IPS-18a (cell line): Measurements from ENCODE around the gene SMURF2.

Source experiments
- H3K27ac ChIP-seq: one replicate; pipeline ENCODE4 v1.5.1; 2013; ENCODE audit warnings: low read length
- H3K27me3 ChIP-seq: one replicate; pipeline ENCODE4 v1.6.1; 2013; ENCODE audit warnings: mild to moderate bottlenecking, low read length; ENCODE audit not compliant: control insufficient read depth, insufficient read depth
- H3K36me3 ChIP-seq: one replicate; pipeline ENCODE4 v1.6.1; 2013; ENCODE audit warnings: low read depth, low read length; ENCODE audit not compliant: control insufficient read depth
- H3K4me1 ChIP-seq: one replicate; pipeline ENCODE4 v1.6.1; 2013; ENCODE audit warnings: low read depth, low read length; ENCODE audit not compliant: control insufficient read depth
- H3K4me3 ChIP-seq: one replicate; pipeline ENCODE4 v1.5.1; 2013; ENCODE audit warnings: low read length
- H3K9ac ChIP-seq: one replicate; pipeline ENCODE4 v1.6.1; 2013; ENCODE audit warnings: mild to moderate bottlenecking, low read length, moderate library complexity
- H3K9me3 ChIP-seq: one replicate; pipeline ENCODE4 v1.6.1; 2013; ENCODE audit warnings: low read depth, low read length; ENCODE audit not compliant: control insufficient read depth

The SMURF2 gene

DNA sequence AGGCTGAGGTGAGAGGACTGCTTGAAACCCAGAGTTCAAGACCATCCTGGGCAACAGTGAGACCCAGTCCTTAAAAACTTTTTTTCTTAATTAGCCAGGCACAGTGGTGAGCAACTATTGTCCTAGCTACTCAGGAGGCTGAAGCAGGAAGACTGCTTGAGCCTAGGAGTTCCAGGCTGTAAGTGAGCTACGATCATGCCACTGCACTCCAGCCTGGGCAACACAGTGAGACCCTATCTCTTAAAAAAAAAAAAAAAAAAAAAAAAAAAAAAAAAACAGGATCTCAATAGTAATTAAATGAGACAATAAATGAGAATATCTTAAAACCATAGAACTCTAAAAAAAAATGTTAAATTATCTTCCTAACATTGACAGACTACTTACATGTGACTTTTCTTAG lies 14.3 kb downstream of the SMURF2 start:
- no peak overlapping the region for H3K9ac ChIP-seq
- H3K27ac ChIP-seq = no peak overlapping the region
- H3K36me3 ChIP-seq = no peaks in the 10 kb centered on the region

GRCh38 chr17:64639516-64639915 lies 22.6 kb downstream of the SMURF2 start:
- Histone ChIP-seq H3K4me1 (no peaks in the 10 kb centered on the region), H3K9ac (no peak overlapping the region)

More for the DNA sequence above, 14.3 kb downstream of the SMURF2 start:
- H3K9me3 ChIP-seq = no peaks in the 10 kb centered on the region
- H3K4me3 ChIP-seq = no peak overlapping the region
- H3K4me1 ChIP-seq = no peaks in the 10 kb centered on the region
- H3K27me3 ChIP-seq = no peaks in the 10 kb centered on the region

DNA sequence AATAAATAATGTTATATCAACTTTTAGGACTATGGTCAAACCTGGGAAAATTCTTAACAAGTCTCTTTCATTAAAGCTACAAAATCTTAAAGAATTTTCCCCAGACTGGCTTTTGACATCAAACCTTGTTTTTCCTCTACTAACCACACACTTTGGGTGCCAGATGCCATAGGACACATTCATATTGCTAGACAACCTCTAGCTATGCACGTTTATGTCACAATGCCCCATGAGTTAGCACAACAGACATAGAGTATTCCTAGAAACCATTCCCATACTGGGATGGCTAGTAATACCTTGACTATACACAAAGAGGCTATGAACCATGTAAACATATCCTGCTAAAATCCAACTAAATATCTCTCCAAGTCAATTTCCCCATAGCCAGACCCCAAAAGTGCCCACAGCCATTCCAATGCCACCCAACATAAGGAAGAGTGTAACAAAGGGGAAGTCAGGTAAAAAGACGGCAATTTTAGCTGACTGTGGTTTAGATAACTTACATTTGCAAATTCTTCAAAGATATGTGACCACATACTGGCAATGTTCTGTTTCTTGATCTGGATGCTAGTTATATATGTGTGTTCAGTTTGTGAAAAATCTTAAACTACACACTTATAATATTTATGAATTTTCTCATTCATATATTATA lies 23.4 kb downstream of the SMURF2 start:
- Histone ChIP-seq H3K4me3 (no peak overlapping the region), H3K27me3 (no peaks in the 10 kb centered on the region), H3K9me3 (no peaks in the 10 kb centered on the region), H3K9ac (no peak overlapping the region), H3K27ac (no peak overlapping the region), H3K36me3 (no peaks in the 10 kb centered on the region), H3K4me1 (no peaks in the 10 kb centered on the region)

More at GRCh38 chr17:64639516-64639915, 22.6 kb downstream of the SMURF2 start:
- Histone ChIP-seq H3K9me3 (no peaks in the 10 kb centered on the region), H3K4me3 (no peak overlapping the region), H3K36me3 (no peaks in the 10 kb centered on the region), H3K27me3 (no peaks in the 10 kb centered on the region), H3K27ac (no peak overlapping the region)

DNA sequence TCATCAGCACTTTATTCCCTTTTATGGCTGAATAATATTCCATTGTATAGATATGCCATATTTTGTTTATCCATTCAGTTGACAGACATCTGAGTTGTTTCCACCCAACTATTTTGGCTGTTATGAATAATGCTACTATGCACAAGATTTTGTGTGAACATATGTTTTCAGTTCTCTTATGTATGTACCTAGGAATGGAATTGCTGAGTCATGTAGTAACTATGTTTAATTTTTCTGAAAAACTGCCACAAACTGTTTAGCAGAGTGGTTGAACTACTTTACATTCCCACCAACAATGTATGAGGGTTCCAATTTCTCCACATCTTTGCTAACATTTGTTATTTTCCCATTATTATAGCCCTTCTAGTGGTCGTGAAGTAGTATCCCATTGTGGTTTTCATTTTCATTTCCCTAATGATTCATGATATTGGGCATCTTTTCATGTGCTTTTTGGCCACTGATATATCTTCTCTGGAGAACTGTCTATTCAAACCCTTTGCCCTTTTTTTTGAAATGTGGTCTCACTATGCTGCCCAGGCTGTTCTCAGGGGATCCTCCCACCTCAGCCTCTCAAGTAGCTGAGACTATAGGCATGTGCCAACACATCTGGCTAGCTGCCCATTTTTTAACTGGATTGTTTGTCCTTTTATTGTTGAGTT lies 26.3 kb downstream of the SMURF2 start:
- no peaks in the 10 kb centered on the region for H3K36me3 ChIP-seq
- H3K4me1 ChIP-seq = no peaks in the 10 kb centered on the region
- no peak overlapping the region for H3K27ac ChIP-seq
- H3K9me3 ChIP-seq = no peaks in the 10 kb centered on the region
- H3K4me3 ChIP-seq = no peak overlapping the region
- no peaks in the 10 kb centered on the region for H3K27me3 ChIP-seq
- no peak overlapping the region for H3K9ac ChIP-seq

DNA sequence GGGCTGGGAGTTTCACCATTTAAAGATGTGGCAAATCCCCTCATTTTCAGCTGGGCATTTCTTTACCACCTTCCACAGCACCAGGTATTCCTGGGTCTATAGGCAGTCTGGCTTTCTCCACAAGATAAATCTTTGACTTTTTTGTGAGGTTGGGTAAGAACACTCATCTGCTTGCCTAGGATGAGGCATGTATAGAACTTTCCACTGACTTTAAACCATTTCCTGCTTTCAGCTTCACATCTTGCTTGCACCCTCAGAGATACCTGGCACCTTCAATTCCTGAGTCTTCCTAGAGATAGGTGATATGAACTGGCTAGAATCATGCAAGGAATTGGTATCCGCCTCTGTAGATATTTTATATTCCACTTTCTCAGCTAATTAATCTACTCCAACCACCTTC lies 27.9 kb downstream of the SMURF2 start:
- Histone ChIP-seq H3K9ac (no peak overlapping the region), H3K4me3 (no peak overlapping the region), H3K4me1 (no peaks in the 10 kb centered on the region)

GRCh38 chr17:64632606-64633005 lies 29.5 kb downstream of the SMURF2 start:
- Histone ChIP-seq H3K9ac (no peak overlapping the region), H3K27me3 (no peaks in the 10 kb centered on the region), H3K9me3 (no peaks in the 10 kb centered on the region), H3K36me3 (no peaks in the 10 kb centered on the region), H3K4me1 (no peaks in the 10 kb centered on the region), H3K4me3 (no peak overlapping the region), H3K27ac (no peak overlapping the region)

More for the DNA sequence above, 27.9 kb downstream of the SMURF2 start:
- no peaks in the 10 kb centered on the region for H3K27me3 ChIP-seq
- H3K27ac ChIP-seq = no peak overlapping the region
- H3K9me3 ChIP-seq = no peaks in the 10 kb centered on the region
- H3K36me3 ChIP-seq = no peaks in the 10 kb centered on the region

DNA sequence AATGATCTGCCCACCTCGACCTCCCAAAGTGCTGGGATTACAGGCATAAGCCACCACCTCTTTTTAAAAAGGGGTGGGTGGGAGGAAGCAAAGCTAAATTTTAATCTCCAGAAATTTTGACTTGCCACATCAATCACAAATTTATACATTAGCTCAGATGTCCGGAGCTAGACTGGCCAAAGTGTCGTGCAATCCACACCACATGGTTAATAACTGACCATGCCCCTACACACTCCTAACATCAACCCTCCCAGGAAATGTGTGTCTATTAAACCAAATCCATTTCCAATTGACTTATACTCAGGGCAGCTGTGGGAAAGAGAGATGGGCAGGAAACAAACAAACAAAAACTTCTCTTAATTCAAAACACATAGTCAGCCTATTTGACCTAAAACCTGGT lies 29.9 kb downstream of the SMURF2 start:
- no peaks in the 10 kb centered on the region for H3K4me1 ChIP-seq
- no peak overlapping the region for H3K27ac ChIP-seq
- H3K9ac ChIP-seq = no peak overlapping the region
- no peak overlapping the region for H3K4me3 ChIP-seq
- no peaks in the 10 kb centered on the region for H3K36me3 ChIP-seq
- no peaks in the 10 kb centered on the region for H3K9me3 ChIP-seq
- H3K27me3 ChIP-seq = no peaks in the 10 kb centered on the region

DNA sequence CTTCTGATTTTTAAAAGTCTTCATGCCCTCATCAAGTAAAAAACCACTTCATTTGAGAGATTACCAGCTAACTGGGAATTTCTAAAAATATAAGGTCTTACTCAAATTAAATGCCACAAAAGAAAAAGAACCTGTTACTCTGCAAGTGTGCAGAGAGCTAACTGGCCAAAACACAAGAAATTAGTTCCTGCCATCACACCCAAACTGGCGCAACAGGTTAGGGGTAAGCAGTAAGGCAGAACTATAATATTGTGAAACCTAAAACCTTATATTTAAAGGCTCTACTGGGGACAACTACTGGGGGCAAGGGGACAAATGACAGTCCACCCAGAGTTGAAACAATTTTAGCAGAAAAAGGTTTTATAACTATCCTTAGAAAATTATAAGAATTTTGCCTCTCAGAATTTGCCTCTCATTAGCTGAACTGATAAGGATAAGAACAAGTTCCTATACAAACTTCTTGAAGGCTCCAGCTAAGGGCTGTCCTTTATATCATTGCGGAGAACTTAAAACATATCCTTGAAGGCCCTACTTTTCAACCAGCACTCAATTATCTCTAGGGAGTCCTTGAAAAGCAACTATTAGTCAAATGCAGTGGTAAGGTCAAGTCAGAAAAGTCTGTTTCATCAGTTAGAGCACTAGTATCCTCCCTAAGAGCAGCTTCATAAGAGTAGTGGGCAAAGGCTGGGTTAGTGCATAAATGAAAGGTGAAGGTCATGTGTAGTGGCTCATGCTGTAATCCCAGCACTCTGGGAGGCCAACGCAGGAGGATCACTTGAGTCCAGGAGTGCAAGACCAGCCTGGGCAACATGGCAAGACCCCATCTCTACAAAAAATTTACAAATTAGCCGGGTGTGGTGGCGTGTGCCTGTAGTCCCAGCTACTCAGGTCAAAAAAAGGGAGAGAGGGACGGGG lies 31.5 kb downstream of the SMURF2 start:
- H3K36me3 ChIP-seq = no peaks in the 10 kb centered on the region

DNA sequence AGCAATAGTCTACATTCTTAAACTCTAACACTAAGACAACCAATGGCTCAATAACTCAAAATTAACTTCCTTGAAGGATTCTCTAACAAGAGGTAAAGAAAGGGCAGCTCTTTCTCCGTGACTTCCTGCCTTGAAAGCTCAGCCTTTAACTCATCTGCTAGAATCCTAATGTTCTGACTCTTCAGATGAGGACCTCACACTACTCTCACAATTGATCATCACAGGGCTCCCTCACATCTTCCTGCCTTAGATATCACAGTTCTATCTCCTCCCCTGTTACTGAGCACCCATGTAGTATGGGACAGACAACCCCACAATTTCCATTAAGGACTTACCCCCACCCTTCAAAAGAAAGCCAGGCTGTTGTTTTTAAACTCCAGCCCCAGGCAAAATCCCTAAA lies 33.5 kb downstream of the SMURF2 start:
- no peak overlapping the region for H3K4me3 ChIP-seq
- H3K36me3 ChIP-seq = no peaks in the 10 kb centered on the region
- H3K27ac ChIP-seq = no peak overlapping the region
- H3K9ac ChIP-seq = no peak overlapping the region
- no peaks in the 10 kb centered on the region for H3K9me3 ChIP-seq
- no peaks in the 10 kb centered on the region for H3K4me1 ChIP-seq
- no peaks in the 10 kb centered on the region for H3K27me3 ChIP-seq

More for the DNA sequence above, 31.5 kb downstream of the SMURF2 start:
- Histone ChIP-seq H3K4me1 (no peaks in the 10 kb centered on the region), H3K27me3 (no peaks in the 10 kb centered on the region), H3K9me3 (no peaks in the 10 kb centered on the region), H3K27ac (no peak overlapping the region), H3K4me3 (no peak overlapping the region), H3K9ac (no peak overlapping the region)

DNA sequence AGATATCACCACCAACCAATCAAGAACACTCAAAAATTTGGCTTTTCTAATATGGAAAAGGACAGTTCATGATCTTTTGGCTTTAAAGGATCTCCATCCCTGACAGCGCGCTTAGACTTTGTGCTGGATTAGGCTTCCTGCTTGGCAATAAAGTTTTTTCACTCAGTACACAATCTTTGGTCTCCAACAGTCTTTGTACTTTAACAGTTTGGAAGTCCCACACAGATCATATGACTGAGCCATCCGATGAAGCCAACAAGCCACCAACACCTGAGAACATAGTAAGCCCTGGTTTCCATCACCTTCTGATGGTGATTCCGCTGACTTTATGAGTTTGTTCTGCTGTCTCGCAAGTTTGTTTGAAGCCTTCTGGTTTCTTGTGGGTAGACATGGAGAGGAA lies 34.3 kb downstream of the SMURF2 start:
- H3K4me1 ChIP-seq = no peaks in the 10 kb centered on the region
- no peaks in the 10 kb centered on the region for H3K27me3 ChIP-seq
- H3K9ac ChIP-seq = no peak overlapping the region
- no peaks in the 10 kb centered on the region for H3K9me3 ChIP-seq
- H3K4me3 ChIP-seq = no peak overlapping the region
- no peak overlapping the region for H3K27ac ChIP-seq
- H3K36me3 ChIP-seq = no peaks in the 10 kb centered on the region

DNA sequence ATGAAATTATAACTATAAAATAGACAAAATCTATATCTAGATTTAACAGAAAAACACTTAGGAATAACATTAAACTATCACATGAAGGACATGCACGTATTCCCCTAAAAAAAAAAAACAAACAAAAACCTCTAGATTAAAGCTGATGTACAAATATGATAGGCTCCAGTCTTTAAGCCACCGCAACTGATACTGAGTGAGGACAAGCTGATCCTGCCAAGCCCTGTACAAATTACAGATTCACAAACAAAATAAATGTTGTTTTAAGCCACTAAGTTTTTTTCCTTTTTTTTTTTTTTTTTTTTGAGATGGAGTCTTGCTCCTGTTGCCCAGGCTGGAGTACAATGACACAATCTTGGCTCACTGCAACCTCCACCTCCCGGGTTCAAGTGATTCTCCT lies 35.3 kb downstream of the SMURF2 start:
- Histone ChIP-seq H3K27me3 (no peaks in the 10 kb centered on the region), H3K36me3 (no peaks in the 10 kb centered on the region), H3K9me3 (no peaks in the 10 kb centered on the region), H3K4me1 (no peaks in the 10 kb centered on the region), H3K9ac (no peak overlapping the region), H3K4me3 (no peak overlapping the region), H3K27ac (no peak overlapping the region)
